Retinal pigment epithelial cell (primary cell): ENCODE data around the gene TBX1.

Experiments used
- DNase-seq: peaks from one replicate; pipeline ENCODE4 v3.0.0-alpha.2; 2010; ENCODE audit warnings: low read depth
- H3K4me3 ChIP-seq: 2 replicates; pipeline ENCODE4 v1.5.1; 2011; ENCODE audit warnings: mild to moderate bottlenecking, low read length, control low read depth, moderate library complexity
- TF ChIP-seq, protein P1 (sequence below): conservative IDR thresholded peaks from 2 replicates; pipeline ENCODE4 v1.5.1; 2011; ENCODE audit warnings: low read depth, low read length, control low read depth, inconsistent platforms

The TBX1 gene

DNA sequence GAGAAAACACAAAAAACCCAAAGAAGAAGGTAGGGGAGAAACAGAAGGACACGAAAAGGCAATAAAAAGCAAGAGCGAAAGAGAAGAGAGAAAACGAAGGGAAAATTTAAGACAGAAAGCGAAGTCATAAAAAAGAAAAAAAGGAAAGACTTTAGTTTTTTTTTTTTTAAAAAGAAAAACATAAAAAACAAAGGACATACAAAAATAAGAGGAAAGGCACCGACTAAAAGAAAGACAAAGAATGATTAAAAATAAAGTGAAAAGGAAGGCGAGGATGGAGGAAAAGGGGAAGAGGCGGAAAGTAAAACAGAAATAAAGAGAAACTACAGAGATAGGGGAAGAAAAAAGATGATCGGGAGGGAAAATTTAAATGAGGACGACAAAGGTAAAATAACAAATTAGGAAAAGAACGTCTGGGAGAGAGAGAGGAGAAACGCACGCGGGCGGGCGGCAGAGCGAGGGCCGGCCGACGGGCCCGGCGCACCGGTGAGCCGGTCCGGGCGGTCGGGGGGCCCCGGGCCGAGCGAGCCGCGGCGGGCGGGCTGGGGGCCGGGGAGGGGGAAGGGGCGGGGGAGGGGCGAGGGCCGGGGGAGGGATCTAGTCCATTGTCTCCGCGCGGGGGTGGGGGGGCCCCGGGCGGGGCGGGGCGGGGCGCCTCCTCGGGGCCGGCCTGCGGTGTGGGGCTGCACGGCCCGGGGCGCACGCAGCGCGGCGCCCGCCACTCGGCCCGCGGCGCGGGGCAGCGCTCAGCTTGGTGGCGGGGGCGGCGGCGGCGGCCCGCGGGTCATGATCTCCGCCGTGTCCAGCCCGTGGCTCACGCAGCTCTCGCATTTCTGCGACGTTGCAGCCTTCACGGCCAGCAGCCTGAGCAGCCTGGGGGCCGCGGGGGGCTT, at the start of gene TBX1:
Gene TBX1, plus strand, starts transcription at position 721 of the 893 bp plus-strand sequence. Its CDS starts 66 bp downstream, at position 787.
- DNase-seq, result no peak
- H3K4me3 ChIP-seq, result no peak within 1 kb of the TSS
- TF ChIP-seq, protein P1, sequence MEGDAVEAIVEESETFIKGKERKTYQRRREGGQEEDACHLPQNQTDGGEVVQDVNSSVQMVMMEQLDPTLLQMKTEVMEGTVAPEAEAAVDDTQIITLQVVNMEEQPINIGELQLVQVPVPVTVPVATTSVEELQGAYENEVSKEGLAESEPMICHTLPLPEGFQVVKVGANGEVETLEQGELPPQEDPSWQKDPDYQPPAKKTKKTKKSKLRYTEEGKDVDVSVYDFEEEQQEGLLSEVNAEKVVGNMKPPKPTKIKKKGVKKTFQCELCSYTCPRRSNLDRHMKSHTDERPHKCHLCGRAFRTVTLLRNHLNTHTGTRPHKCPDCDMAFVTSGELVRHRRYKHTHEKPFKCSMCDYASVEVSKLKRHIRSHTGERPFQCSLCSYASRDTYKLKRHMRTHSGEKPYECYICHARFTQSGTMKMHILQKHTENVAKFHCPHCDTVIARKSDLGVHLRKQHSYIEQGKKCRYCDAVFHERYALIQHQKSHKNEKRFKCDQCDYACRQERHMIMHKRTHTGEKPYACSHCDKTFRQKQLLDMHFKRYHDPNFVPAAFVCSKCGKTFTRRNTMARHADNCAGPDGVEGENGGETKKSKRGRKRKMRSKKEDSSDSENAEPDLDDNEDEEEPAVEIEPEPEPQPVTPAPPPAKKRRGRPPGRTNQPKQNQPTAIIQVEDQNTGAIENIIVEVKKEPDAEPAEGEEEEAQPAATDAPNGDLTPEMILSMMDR, result no peak

DNA sequence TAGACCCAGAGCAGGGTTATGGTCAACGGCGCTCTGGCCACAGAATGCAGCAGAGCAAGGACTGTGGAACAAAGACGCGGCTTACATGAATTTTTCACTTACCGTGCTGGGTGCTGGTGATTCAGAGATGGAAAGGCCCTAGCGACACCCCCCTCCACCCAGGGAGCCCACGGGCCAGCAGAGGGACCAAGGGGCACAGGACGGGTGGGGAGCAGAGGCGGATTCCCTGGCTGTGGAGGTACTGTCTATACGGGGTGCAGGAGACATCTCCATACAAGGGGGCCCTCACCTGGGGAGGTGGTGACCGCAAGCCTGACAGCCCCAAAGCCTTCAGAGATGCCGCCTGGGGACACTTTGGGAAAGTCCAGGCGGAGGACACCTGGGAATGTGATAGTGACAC, 47.3 kb upstream of the TBX1 start:
- DNase-seq, result no peak
- TF ChIP-seq, protein P1, result no peak
- H3K4me3 ChIP-seq, result no peak overlapping the region

DNA sequence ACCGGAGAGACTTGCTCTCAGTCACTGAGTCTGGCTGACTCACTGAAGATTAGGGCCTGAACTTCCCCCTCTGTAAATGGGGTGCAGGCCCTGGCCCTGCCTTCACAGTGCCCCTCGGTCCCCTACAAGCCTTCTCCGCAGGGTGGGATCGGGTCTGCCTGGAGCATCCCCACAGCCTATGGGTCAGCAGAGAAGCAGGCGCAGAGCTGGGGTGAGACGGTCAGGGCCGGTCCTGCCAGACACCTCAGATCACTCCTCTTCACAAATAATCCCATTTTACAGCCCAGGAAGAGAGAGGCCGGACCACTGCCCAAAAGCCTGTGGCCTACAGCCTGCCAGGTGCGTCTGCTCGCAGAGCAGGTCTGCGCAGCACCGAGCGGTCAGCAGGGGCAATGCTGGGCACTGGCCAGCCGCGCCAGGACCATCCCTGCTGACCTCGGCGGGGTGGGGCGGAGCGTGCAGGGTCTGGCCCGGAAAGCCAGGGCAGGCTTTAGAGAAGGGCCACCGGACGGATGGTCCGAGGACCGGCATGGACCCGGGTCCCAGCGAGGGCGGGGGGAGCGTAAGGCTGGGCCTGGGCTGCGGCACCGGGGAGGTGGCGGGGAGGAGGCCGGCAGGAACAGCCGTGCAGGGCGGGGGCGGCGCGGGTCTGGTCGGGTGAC, 46.8 kb upstream of the TBX1 start:
- peak overlapping the region; percentile 45 for H3K4me3 ChIP-seq
- no peak for DNase-seq
- TF ChIP-seq, protein P1, result no peak

DNA sequence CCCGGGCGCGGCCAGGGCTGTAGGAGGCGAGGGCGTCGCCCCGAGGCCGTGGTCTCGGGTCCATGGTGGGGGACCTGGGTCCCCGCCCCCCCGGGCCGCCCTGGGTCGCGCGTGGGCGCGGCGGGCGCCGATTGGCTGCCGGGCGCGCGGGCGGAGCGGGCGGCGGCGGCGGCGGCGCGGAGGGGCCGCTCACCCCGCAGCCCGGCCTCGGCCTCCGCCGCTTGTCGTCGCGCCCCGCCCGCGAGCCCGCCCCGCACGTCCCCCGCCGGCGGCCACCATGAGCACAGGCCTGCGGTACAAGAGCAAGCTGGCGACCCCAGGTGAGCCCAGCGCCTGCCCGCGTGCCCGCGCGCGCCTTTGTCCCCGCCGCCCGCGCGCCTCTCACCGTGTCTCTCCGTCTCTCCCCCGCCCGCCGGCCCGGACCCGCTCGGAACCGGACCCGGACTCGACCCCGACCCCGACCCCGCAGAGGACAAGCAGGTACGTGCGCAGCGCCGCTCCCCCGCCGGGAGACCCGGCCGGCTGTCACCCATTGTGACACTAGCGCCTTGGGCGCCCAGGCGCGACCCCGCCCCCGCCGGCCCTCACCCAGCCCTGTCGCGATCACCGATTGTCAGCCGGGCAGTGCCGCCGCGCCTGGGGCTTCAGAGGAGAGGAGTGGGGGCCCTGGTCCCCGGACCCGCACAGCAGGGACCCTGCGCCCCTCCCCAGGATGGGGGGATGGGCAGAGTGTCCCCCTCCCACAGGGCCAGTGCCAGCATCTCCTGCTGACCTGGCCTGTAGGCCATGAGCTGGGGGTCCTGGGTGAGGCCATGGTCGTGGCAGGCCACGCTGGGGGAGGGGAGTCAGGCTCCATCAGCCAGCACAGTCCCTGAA, 46.0 kb upstream of the TBX1 start, which contains the start of gene SEPTIN5:
Gene SEPTIN5, plus strand, starts transcription at position 192 of the 876 bp plus-strand sequence. Its CDS starts 86 bp downstream, at position 278.
- H3K4me3 ChIP-seq, result peak within 1 kb of the TSS; percentile 45
- TF ChIP-seq, protein P1, result no peak
- DNase-seq, result no peak

DNA sequence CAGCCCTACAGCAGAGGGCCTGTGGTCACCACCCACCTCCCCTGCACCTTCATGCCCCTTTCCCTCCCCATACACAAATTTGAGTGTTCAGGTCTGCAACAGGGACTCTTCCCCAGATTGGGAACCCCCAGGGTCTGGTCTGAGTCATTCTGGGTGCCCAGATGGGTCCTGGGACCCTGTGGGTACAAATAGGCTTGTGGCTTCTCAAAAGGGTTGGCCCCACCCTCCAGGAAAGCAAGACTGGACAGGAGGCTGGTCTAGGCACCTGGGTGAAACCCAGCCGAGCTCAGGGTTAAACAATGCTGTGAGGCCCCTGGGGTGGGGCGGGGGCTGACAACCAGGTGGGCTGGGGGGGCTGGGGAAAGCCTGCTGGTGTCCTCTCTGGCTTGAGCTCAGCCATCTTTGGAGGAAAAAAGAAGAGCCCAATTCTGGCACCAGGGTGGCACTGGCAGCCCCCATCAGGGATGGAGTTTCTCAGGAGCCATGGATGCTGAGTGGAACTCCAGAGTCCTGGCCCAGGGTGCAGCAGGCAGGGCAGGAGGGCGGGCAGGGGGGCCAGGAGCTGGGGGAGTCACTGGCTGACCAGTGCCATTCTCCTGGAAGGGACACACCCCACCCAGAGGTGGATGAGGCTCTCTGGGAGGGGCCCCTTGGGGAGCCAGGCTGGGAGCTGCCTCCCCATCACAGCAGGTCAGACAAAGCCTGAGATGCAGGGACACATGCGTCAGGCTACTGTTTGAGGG, 45.2 kb upstream of the TBX1 start:
- H3K4me3 ChIP-seq, result peak overlapping the region; percentile 36
- DNase-seq, result no peak
- TF ChIP-seq, protein P1, result no peak

DNA sequence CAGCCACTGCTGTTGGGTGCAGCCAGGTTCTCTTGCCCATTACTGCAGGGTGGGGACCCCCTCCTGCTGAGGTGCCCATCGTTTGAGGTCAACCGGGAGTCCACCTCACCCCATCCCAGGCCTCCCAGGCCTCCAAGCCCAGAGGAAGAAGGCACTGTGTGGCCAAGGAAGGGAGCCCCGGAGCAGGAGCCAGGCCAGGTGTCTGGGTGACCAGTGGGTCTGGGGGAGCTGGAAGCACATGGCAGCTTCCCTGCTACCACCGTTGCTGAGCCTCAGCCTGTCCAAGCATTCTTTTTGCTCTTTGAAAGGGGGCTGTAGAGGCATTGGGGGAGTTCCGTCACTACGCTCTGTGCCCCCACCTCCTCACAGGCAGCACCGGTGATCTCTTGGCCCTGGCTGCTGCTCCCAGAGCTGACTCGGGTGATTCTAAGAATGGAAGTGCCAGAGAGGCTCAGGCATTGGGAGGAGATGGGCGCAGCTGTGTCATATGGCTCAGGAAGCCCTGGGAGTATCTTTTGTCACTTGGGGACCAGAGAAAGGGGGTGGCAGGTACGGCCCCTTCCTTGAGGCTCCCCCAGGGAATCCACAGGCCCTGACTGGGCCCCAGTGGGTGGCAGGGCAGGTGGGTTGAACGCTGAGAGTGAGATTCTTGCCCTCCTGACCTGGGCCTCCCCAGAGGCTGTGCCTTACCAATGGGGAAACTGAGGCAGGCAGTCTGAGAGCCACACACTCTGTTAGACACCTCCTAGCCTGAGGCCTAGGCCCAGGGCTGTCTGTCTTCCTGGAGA, 44.3 kb upstream of the TBX1 start:
- H3K4me3 ChIP-seq, result no peak overlapping the region
- TF ChIP-seq, protein P1, result no peak
- no peak for DNase-seq
